SKM-1 treated with dmso at 0.1 percent for 144 hours (cell line): ENCODE measurements around the gene MYH6.
"Not testable (repeated sequence)": the region's sequence is repeated elsewhere in the genome, so short reads cannot be mapped to it uniquely, and the experiment has no call there.

Source experiments
- DNase-seq: peaks from one replicate; lab custom pipeline; 2025; ENCODE audit not compliant: unreplicated experiment; lab: John Stamatoyannopoulos, UW

Gene MYH6

DNA sequence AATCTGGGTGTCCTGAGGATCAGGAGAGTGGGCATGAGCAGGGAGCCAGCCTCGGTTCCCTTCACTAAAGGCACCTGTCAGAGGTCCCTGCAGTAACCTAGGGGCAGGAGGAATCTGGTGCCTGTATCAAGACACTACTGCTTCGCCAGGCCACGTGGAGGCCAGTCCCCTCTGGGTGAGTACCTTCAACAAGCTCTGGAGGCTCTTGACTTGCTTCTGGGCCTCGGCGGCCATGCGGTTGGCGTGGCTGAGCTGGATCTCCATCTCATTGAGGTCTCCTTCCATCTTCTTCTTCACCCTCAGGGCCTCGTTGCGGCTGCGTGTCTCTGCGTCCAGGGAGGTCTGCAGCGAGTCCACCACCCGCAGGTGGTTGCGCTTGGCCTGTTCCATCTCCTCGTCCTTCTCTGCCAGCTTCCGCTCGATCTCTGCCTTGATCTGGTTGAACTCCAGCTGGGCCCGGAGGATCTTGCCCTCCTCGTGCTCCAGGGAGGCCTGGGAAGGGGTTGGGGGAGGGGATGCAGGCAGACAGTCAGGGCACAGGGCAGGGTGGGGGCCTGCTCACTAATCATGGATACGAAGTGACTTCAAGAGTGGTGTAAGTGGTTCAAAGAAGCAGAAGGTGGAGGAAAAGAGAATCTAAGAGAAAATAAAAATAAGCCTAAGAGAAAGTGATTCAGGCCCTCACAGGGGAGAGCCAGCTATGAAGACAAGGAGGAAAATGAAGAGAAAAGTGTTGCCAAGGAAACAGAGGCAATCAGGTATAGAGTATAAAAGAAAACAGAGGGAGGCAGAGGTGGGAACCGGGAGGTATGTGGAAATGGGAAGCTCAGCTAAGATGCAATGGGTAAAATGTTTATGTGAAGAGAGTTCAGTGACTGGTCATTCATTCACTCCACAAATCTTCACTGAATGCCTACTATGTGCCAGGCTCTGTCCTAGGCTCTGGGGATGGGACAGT is 8.0 kb upstream of the MYH6 start:
- DNase-seq = no peak

DNA sequence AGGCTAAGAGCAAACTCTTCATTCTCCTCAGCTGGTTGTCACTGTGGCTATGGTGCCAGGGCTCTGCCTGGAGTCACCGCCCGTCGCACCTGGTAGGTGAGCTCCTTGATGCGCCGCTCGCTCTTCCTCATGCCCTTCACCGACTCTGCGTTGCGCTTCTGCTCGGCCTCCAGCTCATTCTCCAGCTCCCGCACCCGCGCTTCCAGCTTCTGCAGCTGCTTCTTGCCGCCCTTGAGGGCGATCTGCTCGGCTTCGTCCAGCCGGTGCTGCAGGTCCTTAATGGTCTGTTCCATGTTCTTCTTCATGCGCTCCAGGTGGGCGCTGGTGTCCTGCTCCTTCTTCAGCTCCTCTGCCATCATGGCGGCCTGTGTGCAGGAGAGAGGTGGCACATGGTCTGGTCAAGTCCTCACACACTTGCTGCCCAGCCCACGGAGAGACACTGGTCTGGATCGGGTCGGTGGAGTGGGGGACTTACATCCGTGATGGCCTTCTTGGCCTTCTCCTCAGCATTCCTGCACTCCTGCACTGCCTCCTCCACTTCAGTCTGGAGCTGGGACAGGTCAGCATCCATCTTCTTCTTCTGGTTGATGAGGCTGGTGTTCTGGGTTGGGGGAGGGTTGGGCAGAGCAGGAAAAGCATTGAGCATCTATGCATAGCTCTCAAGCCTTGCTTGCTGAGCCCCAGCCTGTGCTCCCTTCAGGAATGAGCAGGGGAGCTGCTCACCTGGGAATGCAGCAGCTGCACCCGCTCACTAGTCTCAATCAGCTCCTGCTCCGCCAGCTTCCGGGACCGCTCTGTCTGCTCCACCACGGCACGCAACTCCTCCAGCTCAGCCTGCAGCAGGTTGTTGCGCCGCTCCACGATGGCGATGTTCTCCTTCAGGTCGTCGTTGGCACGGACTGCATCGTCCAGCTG is 7.1 kb upstream of the MYH6 start:
- no peak for DNase-seq

DNA sequence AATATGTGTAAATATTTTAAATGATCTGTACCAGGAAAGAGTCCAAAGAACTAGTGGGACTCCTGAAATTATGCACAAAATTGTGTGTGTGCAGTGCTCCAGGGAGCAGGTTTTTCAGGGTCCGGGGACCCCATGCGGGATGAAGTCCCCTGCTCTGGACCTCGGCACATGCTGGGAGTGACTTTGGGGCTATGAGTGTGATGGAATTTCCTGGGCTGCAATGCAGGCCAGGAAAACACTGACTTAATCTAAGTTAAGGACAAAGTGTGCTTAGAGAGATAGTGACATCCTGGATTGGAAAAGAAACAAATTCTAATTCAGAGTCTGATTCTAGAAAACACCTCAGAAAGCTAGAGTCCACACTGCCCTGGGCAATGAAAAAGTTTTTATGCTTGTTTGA is 6.2 kb upstream of the MYH6 start:
- no peak for DNase-seq

DNA sequence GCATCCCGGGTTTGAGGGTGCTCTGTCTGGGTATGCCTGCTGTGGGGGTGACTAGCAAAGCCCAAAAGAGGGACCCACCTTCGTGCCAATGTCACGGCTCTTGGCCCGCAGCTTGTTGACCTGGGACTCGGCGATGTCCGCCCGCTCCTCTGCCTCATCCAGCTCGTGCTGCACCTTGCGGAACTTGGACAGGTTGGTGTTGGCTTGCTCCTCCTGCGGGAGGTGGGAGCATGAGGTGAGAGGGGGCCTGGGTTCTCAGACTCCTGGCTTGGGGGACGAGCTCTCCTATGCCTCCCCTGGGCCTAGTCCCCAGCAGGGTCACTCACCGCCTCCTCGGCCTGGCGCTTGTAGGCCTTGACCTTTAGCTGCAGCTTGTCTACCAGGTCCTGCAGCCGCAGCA is 5.6 kb upstream of the MYH6 start:
- no peak for DNase-seq

DNA sequence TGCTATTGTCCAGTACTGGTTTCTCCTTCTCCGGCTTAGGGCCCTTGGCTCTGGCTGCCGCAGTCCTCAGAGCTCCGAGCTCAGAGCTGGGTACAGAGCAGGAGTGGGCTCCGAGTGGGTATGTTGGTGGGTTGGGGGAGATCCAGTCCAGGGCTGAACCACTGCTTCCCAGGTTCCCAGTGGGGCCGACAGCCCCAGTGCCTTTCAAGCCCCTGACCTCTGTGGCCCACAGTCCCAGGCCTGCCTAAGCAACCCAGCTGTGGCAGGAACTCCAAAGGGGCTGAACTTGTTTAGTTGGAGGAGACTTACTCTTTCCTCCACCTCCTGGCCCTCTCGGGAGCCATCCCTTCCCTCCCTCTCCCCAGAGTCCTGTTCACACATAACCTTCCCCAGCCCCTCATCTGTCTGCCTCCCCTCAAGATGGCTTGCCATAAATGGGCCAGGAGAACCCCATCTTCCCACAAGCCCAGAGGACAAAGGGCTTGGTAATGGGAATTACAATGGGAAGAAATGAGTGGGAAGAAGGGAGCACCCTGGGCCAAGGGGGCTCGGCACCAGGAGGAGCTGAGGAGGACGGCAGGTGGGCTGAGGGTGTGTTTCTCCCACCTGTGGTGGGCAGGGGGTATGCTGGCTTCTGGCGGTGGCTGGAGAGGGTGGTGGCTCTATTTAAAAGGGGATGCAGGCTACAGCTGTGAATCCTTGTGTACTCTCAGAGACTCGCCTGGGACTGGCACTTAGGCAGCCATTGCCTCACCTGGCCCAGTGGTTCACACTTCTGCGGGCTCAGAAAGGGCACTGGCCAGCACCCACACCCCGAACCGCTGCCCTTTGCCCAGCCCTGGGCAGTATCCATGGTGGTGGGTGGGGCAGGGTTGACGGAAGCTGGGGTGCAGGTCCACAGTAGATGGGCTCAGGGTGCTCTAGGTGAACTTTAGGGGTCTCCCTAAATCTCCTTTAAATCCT is 3.8 kb upstream of the MYH6 start:
- DNase-seq = no peak

DNA sequence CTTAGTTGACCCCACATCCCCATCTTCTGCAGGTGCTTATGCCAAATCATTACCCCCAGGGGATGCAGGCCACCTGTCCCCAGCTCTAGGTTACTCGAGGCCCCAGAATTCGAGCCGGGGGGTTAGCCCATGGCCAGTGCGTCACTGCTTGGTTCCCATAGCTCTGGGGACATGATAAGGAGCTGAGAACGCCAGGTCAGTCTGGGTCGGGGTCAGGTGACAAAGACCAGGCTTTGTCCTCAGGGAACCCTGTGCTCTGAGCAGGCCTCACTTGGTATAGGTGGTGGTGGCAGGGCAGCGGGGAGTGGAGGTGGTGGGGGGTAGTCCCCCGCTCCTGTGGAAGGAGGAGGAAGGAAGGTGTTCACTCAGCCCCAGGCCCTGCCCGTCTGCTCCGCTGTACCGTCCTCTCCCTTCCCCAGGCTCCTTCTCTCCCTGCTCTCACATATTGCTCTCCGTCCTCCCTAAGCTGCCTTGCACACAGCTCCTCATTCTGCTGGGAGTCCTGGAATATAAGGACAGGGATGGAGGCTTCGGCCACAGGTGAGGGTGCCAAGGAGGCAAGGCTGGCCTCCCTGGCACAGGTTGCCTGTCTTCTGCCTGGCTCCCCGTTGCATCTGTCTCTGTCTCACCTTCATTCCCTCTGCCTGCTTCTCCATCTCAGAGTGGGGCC is 2.0 kb upstream of the MYH6 start:
- no peak for DNase-seq

DNA sequence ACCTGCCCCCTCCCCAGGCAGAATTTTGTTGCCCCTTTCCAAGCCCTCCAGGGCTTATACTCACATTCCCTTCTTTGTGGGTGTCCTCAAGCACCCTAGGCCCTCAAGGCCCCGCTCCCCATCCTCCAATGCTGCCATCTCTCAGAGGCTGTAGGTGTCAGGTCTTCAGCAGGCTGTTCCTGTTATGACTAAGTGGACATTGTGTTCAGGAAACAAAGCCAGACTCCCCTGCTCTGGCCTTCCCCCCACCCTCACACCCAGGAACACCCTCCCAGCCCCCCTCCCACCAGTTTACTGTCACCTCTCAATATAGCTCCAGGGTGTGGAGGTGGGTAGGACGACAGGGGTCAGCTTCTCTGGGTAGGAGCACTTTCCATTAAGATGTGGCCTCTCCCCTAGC is 1.4 kb upstream of the MYH6 start:
- DNase-seq = no peak

DNA sequence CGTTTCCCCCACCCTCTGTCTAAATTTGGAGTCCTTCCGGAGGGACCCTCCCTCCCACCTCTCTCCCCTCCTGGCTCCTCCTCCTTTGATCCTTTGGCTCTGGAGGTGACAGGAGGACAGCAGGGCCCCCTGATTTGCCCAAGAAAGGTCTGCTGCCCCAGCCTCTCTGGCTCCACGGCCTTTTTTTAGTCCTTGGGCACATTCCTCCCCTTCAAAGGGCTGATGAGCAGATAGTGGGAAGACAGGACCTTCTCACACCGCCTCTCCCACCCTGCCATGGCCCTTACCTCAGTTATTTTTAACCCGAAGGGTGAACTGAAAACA is 196 bp upstream of the MYH6 start:
- no peak for DNase-seq

DNA sequence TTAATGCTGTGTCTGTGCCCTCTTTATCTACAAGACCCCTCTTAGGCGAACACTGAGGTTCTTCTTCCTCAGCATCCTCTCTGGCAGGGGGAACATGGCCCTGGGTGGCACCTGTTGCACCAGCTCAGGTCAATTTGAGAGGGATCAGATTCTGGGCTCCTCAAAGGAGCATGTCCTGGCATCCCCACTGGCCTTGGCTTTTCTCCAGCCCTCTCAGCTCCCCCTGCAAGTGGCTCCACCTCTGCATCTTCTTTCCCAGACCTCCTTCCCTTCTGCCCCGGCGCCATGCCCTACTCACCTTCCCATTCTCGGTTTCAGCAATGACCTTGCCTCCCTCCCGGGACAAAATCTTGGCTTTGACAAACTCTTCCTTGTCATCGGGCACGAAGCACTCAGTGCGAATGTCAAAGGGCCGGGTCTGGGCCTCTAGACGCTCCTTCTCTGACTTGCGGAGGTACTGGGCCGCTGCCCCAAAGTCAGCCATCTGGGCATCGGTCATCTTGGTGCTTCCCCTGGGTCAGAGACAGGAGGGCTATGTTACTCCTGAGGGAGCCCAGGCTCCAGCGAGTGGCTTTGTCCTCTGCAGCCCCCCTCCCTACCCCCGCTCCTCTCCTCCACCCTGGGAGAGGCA is 1.2 kb downstream of the MYH6 start:
- DNase-seq = no peak

DNA sequence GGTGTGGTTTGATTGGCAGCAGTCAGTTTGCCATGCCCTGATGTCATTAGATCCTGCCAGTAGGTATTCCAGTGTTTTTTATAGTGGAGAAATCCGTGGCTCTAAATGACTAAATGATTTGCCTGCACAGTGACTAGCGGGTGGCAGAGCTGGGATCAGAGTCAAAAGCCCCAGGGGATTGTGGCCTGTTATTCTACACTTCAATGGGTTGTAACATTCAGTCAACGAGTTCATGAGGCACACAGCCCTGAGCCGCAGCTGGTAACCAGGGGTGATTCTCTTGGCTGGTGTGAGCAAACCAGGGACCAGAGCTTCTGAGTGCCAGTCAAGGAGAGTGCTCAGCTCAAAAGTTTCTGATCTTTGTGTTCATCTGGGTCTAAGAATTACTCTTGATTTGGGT is 1.8 kb downstream of the MYH6 start:
- no peak for DNase-seq

DNA sequence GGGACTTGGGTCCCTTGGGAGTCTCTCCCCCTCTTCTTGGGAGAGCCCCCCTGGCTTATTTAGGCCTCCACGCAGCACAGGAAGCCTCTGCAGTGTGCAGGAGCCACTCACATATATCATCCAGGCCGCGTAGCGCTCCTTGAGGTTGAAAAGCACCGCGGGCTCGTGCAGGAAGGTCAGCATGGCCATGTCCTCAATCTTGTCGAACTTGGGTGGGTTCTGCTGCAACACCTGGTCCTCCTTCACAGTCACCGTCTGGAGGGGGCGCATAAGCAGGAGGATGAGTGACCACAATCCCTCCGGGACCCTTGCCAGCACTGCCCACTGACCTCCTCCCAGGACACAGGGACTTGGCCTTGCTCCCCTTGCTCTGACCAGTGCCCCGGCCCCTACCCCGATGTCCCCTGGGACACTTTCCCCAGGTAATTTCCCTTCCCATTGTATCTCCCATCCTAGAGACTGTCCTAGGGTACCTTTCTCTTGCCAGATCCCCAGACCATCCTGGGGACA is 2.5 kb downstream of the MYH6 start:
- DNase-seq = no peak

DNA sequence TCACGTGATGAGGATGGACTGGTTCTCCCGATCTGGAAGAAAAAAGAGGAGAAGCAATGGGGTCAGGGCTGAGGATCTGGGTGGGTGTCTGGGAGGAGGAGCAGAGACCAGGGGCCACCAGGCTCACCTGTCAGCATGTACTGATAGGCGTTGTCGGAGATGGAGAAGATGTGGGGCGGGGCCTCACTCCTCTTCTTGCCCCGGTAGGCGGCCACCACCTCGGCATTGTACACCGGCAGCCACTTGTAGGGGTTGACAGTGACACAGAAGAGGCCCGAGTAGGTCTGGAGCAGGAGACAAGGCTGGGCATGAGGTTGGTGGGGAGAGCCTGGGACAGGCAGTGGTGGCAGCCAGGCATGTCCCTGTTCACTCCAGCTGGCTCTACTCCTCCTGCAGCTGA is 3.0 kb downstream of the MYH6 start:
- DNase-seq = no peak

DNA sequence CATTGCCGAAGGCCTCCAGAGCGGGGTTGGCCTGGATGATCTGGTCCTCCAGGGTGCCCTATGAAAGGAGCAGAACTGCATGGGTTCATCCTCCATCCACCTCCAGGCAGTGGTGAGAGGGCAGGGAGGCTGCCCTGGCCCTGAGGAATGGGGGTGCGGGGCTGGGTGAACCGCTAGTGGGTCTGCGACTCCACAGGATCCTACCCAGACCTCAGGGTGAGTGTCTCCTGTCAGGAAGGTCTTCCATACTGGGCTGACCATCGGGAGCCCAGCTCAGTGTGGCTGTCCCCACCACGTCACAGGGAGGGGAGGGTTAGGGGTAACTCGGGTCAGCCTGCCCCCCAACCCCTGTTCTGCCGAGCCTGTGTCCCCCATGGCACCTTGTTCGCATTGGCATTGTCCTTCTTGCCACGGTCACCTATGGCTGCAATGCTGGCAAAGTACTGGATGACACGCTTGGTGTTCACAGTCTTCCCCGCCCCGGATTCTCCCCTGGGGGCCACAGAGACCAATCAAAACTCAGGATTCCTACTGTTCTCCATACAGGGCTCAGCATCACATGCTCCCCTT is 3.7 kb downstream of the MYH6 start:
- DNase-seq = no peak

DNA sequence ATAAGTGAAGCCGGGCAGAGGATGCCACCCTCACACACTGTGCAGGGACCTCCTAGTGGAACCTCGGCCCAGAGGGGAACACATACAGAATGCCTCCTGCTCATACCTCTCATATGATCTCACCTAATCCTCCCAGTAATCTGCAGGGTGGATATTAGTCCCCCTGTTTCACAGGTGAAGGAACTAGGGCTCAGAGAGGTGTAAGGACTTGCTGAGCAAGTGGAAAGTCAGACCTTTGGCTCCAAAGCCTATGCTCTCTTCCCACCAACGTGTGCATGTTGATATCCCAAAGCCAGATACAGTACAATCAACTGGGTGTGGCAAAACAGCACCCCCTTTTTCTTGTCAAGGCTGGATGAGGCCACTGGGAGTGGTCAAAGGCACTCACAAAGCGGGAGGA is 4.2 kb downstream of the MYH6 start:
- no peak for DNase-seq

DNA sequence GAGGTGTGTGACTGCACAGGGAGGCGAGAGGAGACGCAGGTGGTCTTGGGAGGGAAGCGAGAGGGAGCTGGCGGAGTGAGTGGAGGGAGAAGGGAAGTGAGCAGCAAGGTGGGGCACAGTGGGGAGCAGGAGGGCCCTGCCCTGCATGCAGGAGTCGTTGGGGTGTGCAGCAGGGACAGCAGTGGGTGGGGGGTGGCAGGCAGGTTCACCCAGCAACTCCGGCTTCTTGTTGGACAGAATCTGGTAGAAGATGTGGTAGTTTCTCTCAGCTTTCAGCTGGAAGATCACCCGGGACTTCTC is 5.0 kb downstream of the MYH6 start:
- no peak for DNase-seq

DNA sequence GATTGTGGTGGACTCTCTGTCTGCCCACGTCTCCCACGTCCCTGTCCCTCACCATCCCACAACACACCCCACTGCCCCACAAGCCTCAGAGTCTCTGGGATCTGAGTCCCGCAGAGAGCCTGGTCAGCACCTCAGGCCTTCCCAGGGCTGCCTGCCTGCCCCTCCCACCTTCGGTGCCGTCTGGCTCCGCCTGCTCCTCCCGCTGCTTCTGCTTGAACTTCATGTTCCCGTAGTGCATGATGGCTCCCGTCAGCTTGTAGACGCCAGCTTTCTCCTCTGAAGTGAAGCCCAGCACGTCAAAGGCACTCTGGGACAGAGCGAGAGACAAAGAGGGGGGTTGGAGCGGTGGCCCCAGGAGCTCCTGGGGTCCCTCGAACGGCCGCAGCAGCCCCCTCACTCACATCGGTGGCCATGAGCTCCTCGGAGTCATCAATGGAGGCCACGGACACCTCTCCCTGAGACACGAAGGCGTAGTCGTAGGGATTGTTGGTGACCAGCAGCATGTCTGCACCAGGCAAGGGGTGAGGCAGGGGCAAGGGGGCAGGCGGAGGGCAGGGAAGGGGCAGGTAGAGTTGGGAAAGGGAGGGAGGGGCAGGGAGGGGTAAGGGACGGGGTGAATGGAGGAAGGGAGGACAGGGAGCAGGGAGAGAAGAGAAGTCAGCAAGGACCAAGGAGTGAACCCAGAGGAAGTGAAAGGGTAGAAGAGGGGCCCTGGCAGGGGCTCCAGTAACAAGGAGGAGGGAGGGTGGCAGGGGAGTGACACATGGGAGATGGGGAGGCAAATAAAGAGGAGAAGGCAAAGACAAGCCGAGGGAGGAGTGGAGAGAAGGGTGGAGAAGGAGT is 5.6 kb downstream of the MYH6 start:
- no peak for DNase-seq

DNA sequence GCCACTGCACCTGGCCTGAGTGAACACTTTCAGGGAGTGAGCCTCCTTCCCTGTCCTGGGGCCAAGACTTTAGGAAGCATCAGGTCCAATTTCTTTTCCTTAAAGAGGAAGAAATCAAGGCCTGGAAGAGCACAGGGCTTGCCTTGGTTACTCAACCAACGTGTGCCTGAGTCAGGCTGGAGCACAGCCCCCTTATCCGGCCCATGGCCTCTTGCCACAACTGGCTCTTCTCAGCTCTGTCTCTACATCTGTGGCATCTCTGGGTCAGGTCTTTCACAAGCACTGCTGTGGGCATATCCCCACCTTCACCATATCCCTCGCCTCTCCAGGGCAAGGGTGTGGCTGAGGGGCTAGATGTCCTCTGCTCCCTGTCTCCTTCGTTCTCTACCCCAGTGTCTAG is 6.8 kb downstream of the MYH6 start:
- DNase-seq = no peak

DNA sequence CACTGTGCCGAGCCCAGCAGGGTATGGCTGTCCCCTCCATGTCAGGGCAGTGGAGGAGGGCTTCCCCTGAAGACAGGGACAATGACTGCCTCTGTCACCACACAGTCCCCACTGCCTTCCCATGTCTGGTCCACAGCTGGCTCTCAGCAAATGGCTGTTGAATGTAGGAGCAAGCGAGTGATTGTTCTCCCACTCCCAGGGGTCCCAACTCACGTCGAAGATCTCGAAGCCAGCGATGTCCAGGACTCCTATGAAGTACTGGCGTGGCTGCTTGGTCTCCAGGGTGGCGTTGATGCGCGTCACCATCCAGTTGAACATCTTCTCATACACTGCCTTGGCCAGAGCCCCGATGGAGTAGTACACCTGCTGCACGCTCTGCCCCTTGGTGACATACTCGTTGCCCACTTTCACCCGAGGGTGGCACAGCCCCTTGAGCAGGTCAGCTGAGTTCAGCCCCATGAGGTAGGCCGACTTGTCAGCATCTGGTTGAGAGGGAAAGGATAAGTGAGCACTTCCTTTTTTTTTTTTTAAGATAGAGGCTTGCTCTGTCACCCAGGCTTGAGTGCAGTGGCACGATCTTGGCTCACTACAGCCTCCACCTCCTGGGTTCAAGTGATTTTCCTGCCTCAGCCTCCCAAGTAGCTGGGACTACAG is 7.5 kb downstream of the MYH6 start:
- not testable (repeated sequence) for DNase-seq
